Inflammatory macrophage (primary cell): Measurements from ENCODE around the gene TAB2.
A peak's percentile ranks its signal among the peaks of the same experiment; 100 is the strongest.
"Not testable (repeated sequence)": the region's sequence is repeated elsewhere in the genome, so short reads cannot be mapped to it uniquely, and the experiment has no call there.

Experiments used
- DNase-seq, 2 donors: peaks; one replicate each; pipeline ENCODE4 v3.0.0-alpha.2; 2020 to 2022

Gene TAB2

GRCh38 chr6:149445573-149445972, 128.1 kb downstream of the TAB2 start:
- no peak for DNase-seq

GRCh38 chr6:149446791-149447376, 129.4 kb downstream of the TAB2 start:
- DNase-seq = no peak

DNA sequence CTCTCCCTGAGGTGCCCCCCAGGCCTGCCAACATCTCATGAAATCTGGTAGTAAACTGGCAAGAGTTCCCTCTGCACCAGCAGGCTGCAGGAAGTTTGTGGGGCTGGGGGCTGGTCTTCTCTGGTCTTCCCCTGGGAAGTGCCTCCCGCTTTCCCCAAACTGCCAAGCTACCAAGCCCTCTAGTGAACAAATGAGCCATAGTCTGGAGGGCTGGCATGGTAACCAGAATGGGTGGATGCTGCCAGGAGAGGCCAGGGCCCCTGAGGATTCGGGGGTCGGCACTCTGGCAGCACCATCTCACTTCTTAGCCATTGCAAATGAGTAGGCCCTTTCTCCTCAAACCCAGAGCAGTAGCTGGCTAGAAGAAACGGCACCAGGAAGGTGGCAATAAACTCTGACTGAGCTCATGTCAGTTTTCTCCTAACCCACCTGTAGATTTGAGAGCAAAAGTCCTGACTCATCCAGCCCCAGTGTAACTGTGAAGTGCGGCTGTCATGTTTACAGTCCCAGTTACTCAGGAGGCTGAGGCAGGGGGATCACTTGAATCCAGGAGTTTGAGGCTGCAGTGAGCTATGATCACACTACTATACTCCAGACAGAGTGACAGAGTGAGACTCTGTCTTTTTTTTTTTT, 131.4 kb downstream of the TAB2 start:
- no peak for DNase-seq

DNA sequence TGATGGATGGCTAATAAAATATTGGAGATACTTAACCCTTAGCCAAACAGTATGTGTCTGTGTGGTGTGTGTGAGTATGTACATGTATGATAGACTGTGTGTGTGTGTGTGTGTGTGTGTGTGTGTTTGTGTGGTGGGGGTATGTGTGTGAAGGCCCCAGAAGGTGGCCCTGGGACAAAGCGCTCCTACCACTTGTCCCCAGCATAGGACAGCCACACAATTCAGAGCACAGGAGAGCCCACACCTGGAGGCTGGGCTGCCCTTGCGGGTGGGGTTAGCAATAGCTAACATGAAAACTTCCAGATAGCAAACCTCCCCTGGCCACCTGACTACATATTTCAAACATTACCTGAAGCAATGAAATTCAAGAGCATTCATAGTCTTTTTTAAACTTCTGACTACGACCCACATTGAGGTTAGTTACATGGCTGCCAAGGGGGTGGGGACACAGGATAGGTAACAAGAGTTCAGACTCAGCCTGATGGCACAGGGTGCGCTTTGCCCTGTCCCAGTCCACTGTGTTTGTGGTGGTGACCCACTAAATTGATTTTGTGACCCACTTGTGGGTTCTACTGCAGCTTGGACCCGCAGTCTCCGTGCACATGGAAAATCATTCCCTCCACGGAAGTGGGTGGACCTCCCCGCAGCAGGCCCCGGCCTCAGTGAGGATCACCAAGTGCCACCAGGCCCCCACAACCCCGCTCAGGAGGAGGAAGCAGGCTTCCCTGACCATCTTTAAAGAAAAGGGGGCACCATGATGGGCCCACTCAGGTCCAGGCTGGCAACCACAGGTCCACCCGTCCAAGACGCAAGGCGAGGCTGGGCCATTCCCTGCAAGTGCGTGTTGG, 132.5 kb downstream of the TAB2 start:
- DNase-seq = no peak

DNA sequence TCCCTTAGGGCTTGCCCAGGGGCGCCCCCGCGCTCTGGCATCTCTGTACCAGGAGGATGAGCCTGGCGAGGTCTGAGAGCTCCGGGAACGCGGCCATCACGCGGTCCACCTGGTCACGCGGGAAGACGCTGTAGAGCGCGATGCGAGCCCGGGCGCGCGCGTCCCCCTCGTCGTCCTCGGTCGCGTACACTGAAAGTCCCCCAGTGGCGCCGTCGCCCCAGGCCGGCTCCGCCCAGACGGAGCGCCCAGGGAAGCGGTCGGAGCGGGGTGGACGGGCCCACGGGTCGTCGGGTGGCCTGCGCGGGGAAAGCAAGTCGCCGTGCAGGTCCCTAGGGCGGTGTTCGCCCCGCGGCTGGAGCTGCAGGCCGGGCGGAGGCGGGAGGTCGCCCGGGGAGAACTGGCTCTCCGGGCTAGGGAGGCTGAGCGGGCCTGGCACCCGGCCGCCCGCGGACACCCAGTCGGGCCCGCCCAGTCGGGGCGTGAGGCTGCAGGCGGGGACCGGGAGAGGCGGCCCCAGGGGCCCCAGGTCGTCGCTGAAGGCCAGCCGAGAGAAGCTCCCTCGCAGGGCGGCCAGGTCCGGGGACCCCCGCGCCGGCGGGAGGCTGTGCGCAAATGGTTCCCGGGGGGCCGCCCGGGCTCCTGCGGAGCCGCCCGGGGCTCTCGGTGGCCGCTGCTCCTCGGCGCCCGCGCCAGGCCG, 133.3 kb downstream of the TAB2 start:
- DNase-seq = peak; percentile 12 to 32

- no peak for DNase-seq
Observed at GRCh38 chr6:149451376-149452036, 134.0 kb downstream of the TAB2 start.

- no peak for DNase-seq
Observed at GRCh38 chr6:149452037-149452939, 134.8 kb downstream of the TAB2 start.

GRCh38 chr6:149453597-149454345, 136.3 kb downstream of the TAB2 start:
- DNase-seq = no peak

DNA sequence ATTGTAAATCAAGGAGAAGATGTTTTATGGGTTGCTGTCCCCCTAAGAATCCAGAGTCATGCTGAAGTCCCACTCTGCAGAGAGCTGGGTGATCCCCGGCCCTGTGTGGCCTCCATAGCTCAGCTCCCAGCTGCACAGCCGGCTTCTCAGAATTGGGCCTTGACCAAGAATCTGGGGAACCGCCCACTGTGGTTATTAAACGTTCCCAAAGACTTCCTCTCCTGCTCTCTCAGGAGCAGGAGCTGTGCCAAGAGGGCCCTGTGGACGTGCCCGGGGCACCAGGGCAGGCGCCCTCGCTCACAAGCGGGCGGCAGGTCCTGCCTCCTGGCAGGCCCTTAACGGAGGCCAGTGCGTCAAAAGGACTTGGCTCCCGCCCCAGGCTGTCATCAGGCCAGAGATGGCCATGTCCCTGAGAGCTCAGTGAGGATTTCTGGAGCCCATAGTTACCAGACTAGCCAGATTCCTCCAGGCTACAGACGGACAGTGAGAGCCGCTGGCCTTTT, 136.9 kb downstream of the TAB2 start:
- peak; percentile 71 to 73 for DNase-seq

DNA sequence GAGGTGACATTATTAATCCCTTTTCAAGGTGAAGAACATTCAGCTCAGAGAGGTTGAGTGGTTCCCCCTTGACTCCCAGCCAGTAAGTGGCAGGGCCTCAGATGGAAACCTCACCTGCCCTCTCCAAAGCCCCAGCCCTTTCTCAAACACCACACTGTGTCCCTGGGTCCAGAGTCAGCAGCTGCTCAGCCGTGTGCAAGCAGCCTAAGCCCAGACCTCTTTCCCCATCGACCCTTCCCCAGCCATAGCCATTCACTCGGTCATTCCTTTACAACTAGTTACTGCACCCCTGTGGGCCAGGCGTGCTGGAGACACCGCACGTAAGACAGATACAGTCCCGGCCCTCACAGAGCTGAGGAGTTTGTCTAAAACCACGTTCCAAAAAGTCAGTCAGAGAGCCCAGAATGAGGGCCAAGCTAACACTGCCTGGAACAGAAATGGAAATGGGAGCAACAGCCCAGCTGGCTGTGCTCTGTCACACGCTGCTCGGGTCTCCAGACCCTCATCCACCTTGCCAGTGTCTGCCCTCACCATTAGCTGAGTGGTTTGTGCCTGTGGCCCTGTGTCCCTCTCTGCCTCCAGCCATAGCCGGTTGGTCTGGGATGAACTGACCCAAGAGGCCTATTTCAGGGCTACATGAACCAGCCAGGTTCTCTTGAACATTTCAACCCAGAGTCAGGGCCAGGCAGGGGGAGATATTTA, 137.7 kb downstream of the TAB2 start:
- DNase-seq = no peak

- DNase-seq = no peak
Observed at GRCh38 chr6:149456311-149457021, 139.0 kb downstream of the TAB2 start.

DNA sequence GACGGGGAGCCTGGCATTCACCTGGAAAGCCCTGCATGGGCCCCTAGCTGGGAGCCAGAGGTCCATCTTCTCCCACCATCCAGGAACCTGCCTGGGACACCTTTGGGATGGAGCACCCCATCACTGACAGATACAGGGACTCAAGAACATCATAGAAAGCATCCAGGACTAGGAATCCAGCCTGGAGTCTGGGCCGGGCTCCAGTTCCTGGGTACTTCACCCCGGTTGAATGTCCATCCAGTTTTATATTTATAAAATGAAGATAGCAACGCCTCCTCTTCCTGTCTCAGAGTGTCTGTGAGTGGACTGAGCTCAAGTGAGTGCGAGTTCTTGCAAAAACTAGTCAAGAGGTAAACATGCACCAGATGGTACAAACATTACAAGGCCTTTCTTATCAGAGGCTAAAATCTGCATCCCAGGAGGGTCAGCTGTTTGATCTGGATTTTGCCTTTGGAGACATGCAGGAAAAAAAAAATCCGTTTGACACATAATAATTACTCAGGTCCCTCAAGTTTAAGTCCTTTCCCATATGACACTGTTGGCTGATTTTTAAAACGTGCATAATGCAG, 139.9 kb downstream of the TAB2 start:
- no peak for DNase-seq

- peak in 1 of 2 donors; percentile 21 for DNase-seq
Observed at GRCh38 chr6:149458196-149458595, 140.7 kb downstream of the TAB2 start.

DNA sequence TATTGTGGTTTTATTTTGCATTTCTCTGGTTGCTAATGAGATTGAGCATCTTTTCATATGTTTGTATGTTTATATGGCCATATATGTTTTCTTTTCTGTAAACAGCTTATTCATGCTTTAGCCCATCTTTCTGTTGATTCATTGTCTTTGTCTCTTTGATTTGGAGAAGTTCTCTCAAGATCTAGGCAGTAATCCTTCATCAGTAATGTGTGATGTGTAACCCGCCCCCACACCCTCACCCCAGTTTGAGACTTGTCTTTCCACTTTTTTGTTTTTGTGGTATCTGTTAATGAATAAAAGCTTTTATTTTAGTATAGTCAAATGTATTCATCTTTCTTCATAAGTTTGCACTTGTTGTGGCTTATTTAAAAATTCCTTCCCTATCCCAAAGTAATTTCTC, 141.3 kb downstream of the TAB2 start:
- DNase-seq = peak; percentile 32 to 72

DNA sequence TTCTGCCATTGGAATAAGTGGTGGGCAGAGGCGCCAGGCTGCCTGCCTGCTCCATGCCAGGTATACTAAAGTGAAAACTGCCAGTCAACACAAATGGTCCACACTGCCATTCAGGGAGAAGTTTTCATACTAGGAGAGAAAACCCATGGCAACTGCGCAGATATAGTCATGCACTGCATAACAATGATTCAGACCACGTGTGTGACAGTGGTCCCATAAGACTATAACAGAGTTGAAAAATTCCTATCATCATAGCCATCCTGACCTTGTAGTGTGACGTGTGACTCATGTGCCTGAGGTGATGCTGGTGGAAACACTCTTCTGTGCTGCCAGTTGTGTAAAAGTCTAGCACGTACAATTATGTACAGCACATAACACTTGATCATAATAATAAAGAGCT, 142.2 kb downstream of the TAB2 start:
- no peak for DNase-seq

GRCh38 chr6:149460249-149460648, 142.7 kb downstream of the TAB2 start:
- DNase-seq = not testable (repeated sequence)
